CD4-positive, alpha-beta memory T cell (primary cell): Measurements from ENCODE around the gene BCAS1. TPM values are rescaled to one million over a fixed set of nuclear protein-coding genes. Genes with fewer than 3 reads are reported as not detected.
A peak's percentile ranks its signal among the peaks of the same experiment; 100 is the strongest.

ENCODE experiments used
- CTCF ChIA-PET: fragments of 350-600 bp; sonication (Branson Sonifier 250); formaldehyde crosslinking; loops from one replicate; lab custom pipeline; 2021; ENCODE audit warnings: inconsistent platforms; ENCODE audit not compliant: partially characterized antibody; lab: Charles Lee
- POLR2A ChIA-PET: fragments of 350-600 bp; sonication (Branson Sonifier 250); formaldehyde crosslinking; loops from one replicate; lab custom pipeline; 2021; ENCODE audit not compliant: partially characterized antibody; lab: Charles Lee
- DNase-seq, 5 donors: peaks; one replicate each; pipeline versions ENCODE4 v3.0.0 to v3.0.0-alpha.2; 2020 to 2022; ENCODE audit warnings: mixed read lengths in 1 of 5
- H3K27ac ChIP-seq: one replicate; pipeline ENCODE4 v1.7.0; 2013; ENCODE audit warnings: low read depth, low read length
- H3K27me3 ChIP-seq: 2 replicates; pipeline ENCODE4 v1.7.0; 2013; ENCODE audit warnings: mild to moderate bottlenecking, low read length, moderate library complexity; ENCODE audit not compliant: insufficient read depth
- H3K36me3 ChIP-seq: 2 replicates; pipeline ENCODE4 v1.7.0; 2013; ENCODE audit warnings: mild to moderate bottlenecking, low read length, moderate library complexity; ENCODE audit not compliant: insufficient read depth
- H3K4me1 ChIP-seq: 2 replicates; pipeline ENCODE4 v1.7.0; 2013; ENCODE audit warnings: mild to moderate bottlenecking, low read length, moderate library complexity; ENCODE audit not compliant: insufficient read depth
- H3K4me3 ChIP-seq, 2 donors: one replicate each; pipeline ENCODE4 v1.7.0; 2013; ENCODE audit warnings: low read length in 2 of 2, mild to moderate bottlenecking in 1 of 2
- H3K9me3 ChIP-seq, 2 donors: one replicate each; pipeline ENCODE4 v1.7.0; 2013; ENCODE audit warnings: low read length in 2 of 2, control low read depth in 1 of 2; ENCODE audit not compliant: control insufficient read depth in 1 of 2
- H3K27ac Mint-ChIP-seq, 7 donors: one replicate each; pipeline ENCODE4 v1.8.0; 2020 to 2021; ENCODE audit warnings: mixed read lengths in 7 of 7, mild to moderate bottlenecking in 6 of 7, inconsistent platforms in 3 of 7, moderate library complexity in 3 of 7
- H3K27me3 Mint-ChIP-seq, 2 donors: one replicate each; pipeline ENCODE4 v1.8.0; 2020 to 2021; ENCODE audit warnings: mixed read lengths in 2 of 2
- H3K36me3 Mint-ChIP-seq, 2 donors: one replicate each; pipeline ENCODE4 v1.8.0; 2020 to 2021; ENCODE audit warnings: mixed read lengths in 2 of 2, inconsistent platforms in 1 of 2, mild to moderate bottlenecking in 1 of 2
- H3K4me1 Mint-ChIP-seq, 4 donors: one replicate each; pipeline ENCODE4 v1.8.0; 2020 to 2021; ENCODE audit warnings: mixed read lengths in 4 of 4, mild to moderate bottlenecking in 1 of 4
- H3K4me3 Mint-ChIP-seq, 8 donors: one replicate each; pipeline ENCODE4 v1.8.0; 2020 to 2021; ENCODE audit warnings: mixed read lengths in 8 of 8, mild to moderate bottlenecking in 7 of 8, moderate library complexity in 6 of 8, inconsistent platforms in 3 of 8
- H3K9me3 Mint-ChIP-seq, 8 donors: one replicate each; pipeline ENCODE4 v1.8.0; 2020 to 2021; ENCODE audit warnings: mixed read lengths in 8 of 8, mild to moderate bottlenecking in 5 of 8, inconsistent platforms in 3 of 8, moderate library complexity in 1 of 8
- intact Hi-C: fragments of 100-400 bp; cut with micrococcal nuclease; formaldehyde crosslinking; loops from one replicate; pipeline ENCODE4 v1.15.1; 2023
- polyA plus RNA-seq, 2 donors: library from polyadenylated mRNA; unstranded; fragments of 300-500 nt; fragmentation: Illumina TruSeq; gene quantifications; one replicate each; pipeline ENCODE4 v1.2.3, GENCODE V29; 2021
- total RNA-seq, 2 experiments: library from RNA; stranded (reverse); gene quantifications; one replicate each; pipeline ENCODE4 v1.2.3, GENCODE V29; 2021

Gene BCAS1
- total and polyA plus RNA-seq, 4 experiments from 2014 or later = 0.17 to 0.32 (median 0.25) TPM; not detected in 1

GRCh38 chr20:53903652-53903987 lies 166.8 kb downstream of the BCAS1 start:
- peaks cover 17% of the 10 kb centered on the region for H3K4me1 ChIP-seq
- no peak overlapping the region for H3K27ac Mint-ChIP-seq
- H3K27me3 Mint-ChIP-seq = no peaks in the 10 kb centered on the region
- no peaks in the 10 kb centered on the region for H3K9me3 ChIP-seq
- H3K27me3 ChIP-seq = no peaks in the 10 kb centered on the region
- DNase-seq = no peak
- ChIA-PET CTCF (interaction anchor here (1.1 kb wide), 1 partner anchor 492 kb away, joined by 3 read pairs; no protein-coding TSS in a partner anchor), POLR2A (no interaction called here)
- H3K4me3 Mint-ChIP-seq = no peak overlapping the region
- H3K36me3 Mint-ChIP-seq = no peaks in the 10 kb centered on the region
- H3K9me3 Mint-ChIP-seq = no peaks in the 10 kb centered on the region
- no peak overlapping the region for H3K4me3 ChIP-seq
- intact Hi-C loops = no loop called here
- peaks cover 13 to 27% (median 24%) of the 10 kb centered on the region in 4 donors for H3K4me1 Mint-ChIP-seq
- H3K36me3 ChIP-seq = no peaks in the 10 kb centered on the region
- no peak overlapping the region for H3K27ac ChIP-seq

- Histone ChIP-seq H3K27ac (no peak overlapping the region), H3K9me3 (no peaks in the 10 kb centered on the region), H3K4me3 (no peak overlapping the region), H3K36me3 (no peaks in the 10 kb centered on the region), H3K27me3 (no peaks in the 10 kb centered on the region), H3K4me1 (peaks cover 17% of the 10 kb centered on the region)
- no peak overlapping the region for H3K27ac Mint-ChIP-seq
- peaks cover 14 to 32% (median 27%) of the 10 kb centered on the region in 4 donors for H3K4me1 Mint-ChIP-seq
- H3K36me3 Mint-ChIP-seq = no peaks in the 10 kb centered on the region
- H3K4me3 Mint-ChIP-seq = no peak overlapping the region
- no peak for DNase-seq
- POLR2A ChIA-PET = interaction anchor here (1.3 kb wide), 1 partner anchor 30 kb away, joined by 8 read pairs; no protein-coding TSS in a partner anchor
- no peaks in the 10 kb centered on the region for H3K27me3 Mint-ChIP-seq
- CTCF ChIA-PET = interaction anchor here (1.1 kb wide), 1 partner anchor 492 kb away, joined by 3 read pairs; no protein-coding TSS in a partner anchor
- intact Hi-C loops = no loop called here
- H3K9me3 Mint-ChIP-seq = no peaks in the 10 kb centered on the region
These were observed 167.3 kb downstream of the BCAS1 start for GRCh38 chr20:53902968-53903651.

DNA sequence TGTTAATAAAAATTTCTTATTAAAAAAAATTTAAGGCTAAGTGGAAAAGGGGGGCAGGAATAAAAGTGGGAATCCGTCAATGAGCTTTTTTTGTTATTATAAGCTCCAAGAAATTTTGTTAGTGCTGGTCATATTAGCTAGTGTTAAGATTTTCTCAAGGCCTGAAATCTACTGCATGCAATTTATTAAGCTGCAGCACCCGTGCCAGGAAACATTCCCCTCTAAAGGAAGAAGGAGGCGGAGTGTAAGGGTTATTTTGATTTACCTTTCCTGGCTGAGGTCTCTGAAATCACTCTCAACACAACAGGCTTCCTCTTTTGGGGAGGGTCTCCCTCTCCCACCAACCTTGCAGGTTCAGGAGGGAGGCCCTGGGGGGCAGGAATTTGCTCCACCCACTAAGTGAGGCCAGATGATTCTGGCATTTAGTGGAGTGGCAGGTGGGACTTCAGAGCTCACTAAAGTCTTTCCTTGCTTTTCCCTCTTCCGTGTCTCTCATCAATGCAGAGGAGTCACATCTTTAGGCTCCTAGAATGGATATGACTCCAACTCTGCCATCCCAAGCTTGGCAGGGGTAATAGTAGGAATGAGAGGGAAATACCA lies 168.8 kb downstream of the BCAS1 start:
- no peaks in the 10 kb centered on the region for H3K36me3 ChIP-seq
- H3K4me3 ChIP-seq = no peak overlapping the region
- DNase-seq = no peak
- H3K9me3 ChIP-seq = no peaks in the 10 kb centered on the region
- Mint-ChIP-seq H3K4me3 (no peak overlapping the region), H3K4me1 (peaks cover 12 to 33% (median 24%) of the 10 kb centered on the region in 4 donors), H3K36me3 (no peaks in the 10 kb centered on the region), H3K9me3 (no peaks in the 10 kb centered on the region), H3K27me3 (no peaks in the 10 kb centered on the region), H3K27ac (no peak overlapping the region)
- intact Hi-C loops = no loop called here
- peaks cover 17% of the 10 kb centered on the region for H3K4me1 ChIP-seq
- ChIA-PET POLR2A (interaction anchor here (1.0 to 4.2 kb wide), 5 partner anchors 10 to 43 kb away, joined by 3 to 33 read pairs (median 8); no protein-coding TSS in a partner anchor), CTCF (interaction anchor here (0.8 to 2.4 kb wide), 7 partner anchors 10 to 61 kb away, joined by 3 to 19 read pairs (median 4); no protein-coding TSS in a partner anchor)
- no peaks in the 10 kb centered on the region for H3K27me3 ChIP-seq
- no peak overlapping the region for H3K27ac ChIP-seq

DNA sequence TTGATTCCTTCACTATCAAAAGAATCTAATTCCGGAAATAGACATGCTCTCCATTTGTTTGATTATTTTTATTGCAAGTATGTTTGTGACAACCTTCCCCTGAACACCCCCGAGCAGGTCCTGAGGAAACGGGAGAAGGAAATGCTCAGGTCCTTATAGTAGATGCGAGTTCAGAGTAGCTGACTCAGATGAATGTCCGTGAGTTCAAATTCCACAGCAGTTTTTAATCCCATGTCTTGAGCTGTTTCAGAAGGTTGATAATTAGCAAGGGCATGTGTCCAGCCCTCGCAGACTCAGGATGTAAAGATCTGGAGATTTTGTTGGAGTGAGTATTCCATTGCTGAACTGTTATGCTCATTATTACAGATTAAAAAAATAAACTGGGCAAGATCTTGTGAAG lies 169.3 kb downstream of the BCAS1 start:
- peak overlapping the region in 1 of 7 donors; percentile 17 for H3K27ac Mint-ChIP-seq
- H3K4me1 Mint-ChIP-seq = peaks cover 12 to 31% (median 24%) of the 10 kb centered on the region in 4 donors
- CTCF ChIA-PET = interaction anchor here (0.8 to 2.4 kb wide), 8 partner anchors 8 to 61 kb away, joined by 3 to 19 read pairs (median 4); no protein-coding TSS in a partner anchor
- no peak for DNase-seq
- H3K4me1 ChIP-seq = peaks cover 17% of the 10 kb centered on the region
- intact Hi-C loops = no loop called here
- H3K9me3 ChIP-seq = no peaks in the 10 kb centered on the region
- no peaks in the 10 kb centered on the region for H3K36me3 ChIP-seq
- no peak overlapping the region for H3K27ac ChIP-seq
- POLR2A ChIA-PET = interaction anchor here (0.9 to 4.2 kb wide), 6 partner anchors 16 to 319 kb away, joined by 3 to 33 read pairs (median 8); no protein-coding TSS in a partner anchor
- H3K27me3 Mint-ChIP-seq = no peaks in the 10 kb centered on the region
- H3K4me3 Mint-ChIP-seq = no peak overlapping the region
- H3K36me3 Mint-ChIP-seq = no peaks in the 10 kb centered on the region
- no peaks in the 10 kb centered on the region for H3K27me3 ChIP-seq
- no peak overlapping the region for H3K4me3 ChIP-seq
- no peaks in the 10 kb centered on the region for H3K9me3 Mint-ChIP-seq

DNA sequence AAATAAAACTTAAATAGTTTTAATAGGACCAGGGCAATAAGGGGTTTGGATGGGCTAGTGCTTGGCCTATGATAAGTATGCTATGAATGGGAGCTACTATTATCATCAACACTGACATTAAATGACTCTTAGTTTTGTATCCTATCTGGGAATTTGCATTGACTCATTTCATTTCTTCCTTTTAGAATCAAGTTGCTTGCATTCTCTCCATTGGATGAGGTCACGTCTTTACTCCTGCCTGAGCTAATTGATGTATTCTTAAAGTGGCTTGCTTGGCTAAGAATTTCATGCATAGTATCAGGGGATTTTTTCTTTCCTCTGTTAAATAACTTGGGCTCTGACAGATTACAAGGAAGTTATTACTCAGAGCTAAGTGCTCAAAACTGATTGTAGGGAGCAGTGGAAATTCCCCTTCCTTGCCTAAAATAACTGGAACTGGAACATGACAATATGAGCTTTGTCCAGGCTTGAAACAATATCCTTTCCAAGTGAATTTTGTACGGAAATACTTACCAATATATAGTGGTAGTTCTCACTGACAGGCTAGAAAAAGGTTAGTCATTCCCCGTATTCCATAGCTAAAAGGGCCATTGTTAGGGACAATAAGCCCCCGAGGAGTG lies 169.9 kb downstream of the BCAS1 start:
- no peak overlapping the region for H3K27ac ChIP-seq
- Mint-ChIP-seq H3K4me1 (peaks cover 12 to 30% (median 24%) of the 10 kb centered on the region in 4 donors), H3K9me3 (no peaks in the 10 kb centered on the region), H3K27me3 (no peaks in the 10 kb centered on the region), H3K36me3 (no peaks in the 10 kb centered on the region), H3K27ac (peak overlapping the region in 1 of 7 donors; percentile 17), H3K4me3 (no peak overlapping the region)
- H3K36me3 ChIP-seq = no peaks in the 10 kb centered on the region
- peaks cover 17% of the 10 kb centered on the region for H3K4me1 ChIP-seq
- ChIA-PET CTCF (interaction anchor here (0.9 to 2.4 kb wide), 8 partner anchors 9 to 60 kb away, joined by 3 to 19 read pairs (median 4); no protein-coding TSS in a partner anchor), POLR2A (interaction anchor here (0.6 to 4.2 kb wide), 11 partner anchors 15 to 318 kb away, joined by 3 to 33 read pairs (median 5); partner anchors contain the start of gene PFDN4)
- no peak overlapping the region for H3K4me3 ChIP-seq
- no peaks in the 10 kb centered on the region for H3K9me3 ChIP-seq
- H3K27me3 ChIP-seq = no peaks in the 10 kb centered on the region
- intact Hi-C loops = no loop called here
- DNase-seq = no peak

DNA sequence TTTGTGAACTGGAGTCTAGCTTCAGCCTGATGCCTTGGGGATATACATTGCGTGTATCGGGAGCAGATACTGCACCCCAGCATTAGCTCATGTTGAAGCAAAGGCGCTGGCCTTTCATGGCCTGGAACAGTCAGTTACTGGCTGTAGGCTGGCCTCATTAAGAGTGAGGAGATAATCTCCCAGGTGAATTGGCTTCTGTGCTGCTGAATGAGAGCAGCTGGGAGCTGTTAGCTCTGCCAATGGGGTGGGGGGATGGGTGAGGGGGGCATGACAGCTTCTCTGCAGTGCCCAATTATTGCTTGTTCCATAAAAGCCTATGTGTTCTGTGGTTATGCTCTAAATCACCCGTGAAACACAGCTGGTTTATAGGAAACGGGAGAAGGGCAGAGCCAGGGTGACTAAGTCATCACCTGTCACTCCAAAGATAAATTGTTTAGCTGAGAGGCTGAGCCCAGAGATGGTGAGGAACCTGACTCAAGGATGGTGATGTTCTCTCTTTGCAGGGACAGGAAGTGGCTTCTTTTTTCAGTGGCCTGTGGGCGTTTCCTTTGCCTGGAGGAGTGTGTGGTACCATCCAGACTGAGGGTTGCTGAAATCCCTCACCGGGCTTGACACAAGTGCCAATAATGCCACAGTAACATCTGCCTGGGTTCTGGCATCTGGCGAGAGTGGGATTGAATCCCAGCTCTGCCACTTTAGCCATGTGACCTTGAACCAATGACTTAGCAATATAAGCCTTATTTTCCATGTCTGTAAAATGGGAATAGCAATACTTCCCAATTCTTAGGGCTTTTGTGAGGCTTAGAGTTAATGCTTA lies 170.8 kb downstream of the BCAS1 start:
- Mint-ChIP-seq H3K36me3 (no peaks in the 10 kb centered on the region), H3K4me3 (peak overlapping the region in 5 of 8 donors; percentile 3 to 56 (median 47)), H3K9me3 (no peaks in the 10 kb centered on the region), H3K27ac (peak overlapping the region; percentile 65 to 88 (median 85)), H3K27me3 (no peaks in the 10 kb centered on the region), H3K4me1 (peaks cover 12 to 31% (median 24%) of the 10 kb centered on the region in 4 donors)
- Histone ChIP-seq H3K4me1 (peaks cover 17% of the 10 kb centered on the region), H3K27ac (peak overlapping the region; percentile 6), H3K4me3 (no peak overlapping the region), H3K9me3 (no peaks in the 10 kb centered on the region), H3K36me3 (no peaks in the 10 kb centered on the region), H3K27me3 (no peaks in the 10 kb centered on the region)
- ChIA-PET POLR2A (interaction anchor here (0.5 to 4.2 kb wide), 15 partner anchors 14 to 320 kb away, joined by 3 to 33 read pairs (median 5); no protein-coding TSS in a partner anchor), CTCF (interaction anchor here (0.6 to 2.4 kb wide), 10 partner anchors 8 to 320 kb away, joined by 3 to 13 read pairs (median 4); no protein-coding TSS in a partner anchor)
- peak; percentile 64 to 81 (median 68) for DNase-seq
- intact Hi-C loops = loop anchor here (1.0 to 2.0 kb wide), 2 partner anchors 15 to 27 kb away; no protein-coding TSS in a partner anchor
